ENCODE results near the gene SLC35D1. TPM values are rescaled to one million over a fixed set of nuclear protein-coding genes. Genes with fewer than 3 reads are reported as not detected.

SLC35D1 gene
- total RNA-seq, 4 donors from 2014 or later, result 5.7 to 12.5 (median 10.5) TPM

DNA sequence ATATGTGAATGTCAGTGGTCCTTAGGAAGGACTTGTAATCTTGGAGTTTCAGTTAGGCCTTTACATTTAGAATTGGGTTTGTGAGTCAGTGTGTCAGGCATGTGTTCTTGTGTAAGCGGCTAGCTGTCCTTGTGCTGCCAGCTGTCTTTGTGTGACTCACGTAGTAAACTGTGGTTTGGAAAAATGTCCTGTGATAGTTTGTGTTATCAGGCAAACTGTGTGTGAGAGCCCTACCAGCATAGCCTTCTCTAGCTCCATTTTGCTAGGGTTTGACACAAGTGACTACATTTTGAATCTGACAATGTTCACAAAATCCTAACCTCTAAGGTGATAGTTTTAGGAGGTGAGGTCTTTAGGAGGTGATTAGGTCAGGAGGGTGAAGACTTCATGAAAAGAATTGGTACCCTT, 6.9 kb upstream of the SLC35D1 start:
- Histone ChIP-seq H3K4me3 (no peak overlapping the region), H3K4me1 (peaks cover 0 to 3% (median 0%) of the 10 kb centered on the region in 3 donors), H3K36me3 (no peaks in the 10 kb centered on the region), H3K27ac (no peak overlapping the region), H3K27me3 (peaks cover 0 to 17% (median 0%) of the 10 kb centered on the region in 4 donors), H3K9me3 (no peaks in the 10 kb centered on the region)
- no peak for DNase-seq
- 29 to 48% methylated on average over 2 of the region's 2 CpGs for WGBS, 2 donors
- intact Hi-C loops (cut with DNase I), result no loop called here
- TF ChIP-seq CTCF (IDR thresholded peaks at IDR 0.05) (no peak), POLR2A (IDR thresholded peaks at IDR 0.05) (no peak)

GRCh38 chr1:67059346-67059745, 5.4 kb upstream of the SLC35D1 start:
- WGBS, 2 donors, result 95 to 100% methylated on average over 1 of the region's 1 CpG
- intact Hi-C loops (cut with DNase I), result no loop called here
- Histone ChIP-seq H3K4me3 (no peak overlapping the region), H3K4me1 (peaks cover 0 to 5% (median 3%) of the 10 kb centered on the region in 3 donors), H3K27ac (no peak overlapping the region), H3K36me3 (no peaks in the 10 kb centered on the region), H3K27me3 (peaks cover 0 to 9% (median 0%) of the 10 kb centered on the region in 4 donors), H3K9me3 (no peaks in the 10 kb centered on the region)
- TF ChIP-seq POLR2A (IDR thresholded peaks at IDR 0.05), result no peak
- no peak for TF ChIP-seq CTCF (IDR thresholded peaks at IDR 0.05)
- DNase-seq, result no peak

GRCh38 chr1:67058761-67059160, 4.8 kb upstream of the SLC35D1 start:
- TF ChIP-seq POLR2A (IDR thresholded peaks at IDR 0.05), result no peak
- no peak for TF ChIP-seq CTCF (IDR thresholded peaks at IDR 0.05)
- H3K9me3 ChIP-seq, result no peaks in the 10 kb centered on the region
- intact Hi-C loops (cut with DNase I), result no loop called here
- WGBS, 2 donors, result 57 to 60% methylated on average over 3 of the region's 3 CpGs
- no peak overlapping the region for H3K4me3 ChIP-seq
- no peak overlapping the region for H3K27ac ChIP-seq
- DNase-seq, result no peak
- H3K27me3 ChIP-seq, result peaks cover 0 to 5% (median 0%) of the 10 kb centered on the region in 4 donors
- H3K36me3 ChIP-seq, result no peaks in the 10 kb centered on the region
- H3K4me1 ChIP-seq, result peaks cover 0 to 6% (median 3%) of the 10 kb centered on the region in 3 donors

GRCh38 chr1:67058242-67058641, 4.3 kb upstream of the SLC35D1 start:
- H3K27me3 ChIP-seq, result no peaks in the 10 kb centered on the region
- no peak for DNase-seq
- no peak overlapping the region for H3K27ac ChIP-seq
- H3K9me3 ChIP-seq, result no peaks in the 10 kb centered on the region
- H3K4me3 ChIP-seq, result no peak overlapping the region
- WGBS, 2 donors, result 86 to 88% methylated on average over 1 of the region's 1 CpG
- no peaks in the 10 kb centered on the region for H3K36me3 ChIP-seq
- intact Hi-C loops (cut with DNase I), result no loop called here
- TF ChIP-seq POLR2A (IDR thresholded peaks at IDR 0.05) (no peak), CTCF (IDR thresholded peaks at IDR 0.05) (no peak)
- peaks cover 0 to 7% (median 3%) of the 10 kb centered on the region in 3 donors for H3K4me1 ChIP-seq

DNA sequence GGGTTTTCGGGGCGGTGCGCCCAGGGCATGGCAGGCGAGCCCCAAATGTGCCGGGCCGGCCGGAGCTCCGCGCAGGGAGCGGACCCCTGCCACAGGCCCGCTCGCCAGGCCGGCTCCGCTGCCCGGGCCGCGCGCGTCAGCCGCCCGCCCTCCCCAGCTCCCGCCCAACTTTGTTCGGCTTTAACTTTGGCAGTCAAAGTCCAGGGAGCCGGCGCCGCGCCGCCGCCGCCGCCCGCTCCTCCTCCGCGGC, 488 bp downstream of the SLC35D1 start:
- no CpG with 5 or more reads among the region's 34 CpGs for WGBS, 2 donors
- TF ChIP-seq POLR2A (IDR thresholded peaks at IDR 0.05) (no peak), CTCF (IDR thresholded peaks at IDR 0.05) (peak in 1 of 6 experiments; percentile 1)
- Histone ChIP-seq H3K4me3 (peak overlapping the region; percentile 76 to 88 (median 80)), H3K4me1 (peaks cover 0 to 35% (median 10%) of the 10 kb centered on the region in 3 donors), H3K27ac (peak overlapping the region; percentile 92 to 97 (median 94)), H3K27me3 (no peaks in the 10 kb centered on the region), H3K9me3 (no peaks in the 10 kb centered on the region), H3K36me3 (peaks cover 0 to 26% (median under 1%) of the 10 kb centered on the region in 3 donors)
- DNase-seq, result no peak
- intact Hi-C loops (cut with DNase I), result no loop called here
